ENCODE results near the gene ATF7IP.
"Not testable (repeated sequence)": the region's sequence is repeated elsewhere in the genome, so short reads cannot be mapped to it uniquely, and the experiment has no call there.

ATF7IP gene

GRCh38 chr12:14384783-14385638 is 19.5 kb downstream of the ATF7IP start:
- DNase-seq: no peak

DNA sequence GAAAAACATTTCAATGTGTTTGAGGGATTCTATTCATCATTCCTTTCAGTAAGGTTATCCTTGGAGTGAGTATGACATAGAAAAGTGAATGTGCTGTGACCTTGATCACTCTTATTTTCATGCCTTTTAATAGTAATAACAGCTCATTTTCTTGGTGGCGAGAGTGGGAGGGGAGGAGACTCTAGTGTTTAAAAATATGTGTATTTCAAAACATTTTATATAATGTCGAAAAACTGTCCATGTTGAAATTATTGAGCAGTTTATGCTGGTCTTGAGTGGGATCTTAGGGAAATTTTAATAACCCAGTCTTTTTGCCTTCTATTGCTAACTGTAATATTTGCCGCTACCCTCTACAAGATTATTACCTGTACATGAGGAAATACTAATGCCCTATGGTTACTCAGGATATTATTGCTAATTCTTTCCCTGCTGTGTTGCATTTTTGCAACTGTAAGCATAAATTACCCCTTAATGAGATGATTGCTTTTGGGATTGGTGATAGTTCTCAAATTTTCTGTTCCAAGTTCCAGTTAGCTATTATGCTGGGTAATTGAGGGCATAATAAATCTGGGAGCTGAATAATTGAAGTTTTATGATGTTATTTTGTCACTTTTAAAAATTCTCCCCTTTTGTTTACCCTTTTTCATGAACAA is 21.9 kb downstream of the ATF7IP start:
- no peak for DNase-seq

- no peak for DNase-seq
Measured at GRCh38 chr12:14390449-14390848, 25.0 kb downstream of the ATF7IP start.

DNA sequence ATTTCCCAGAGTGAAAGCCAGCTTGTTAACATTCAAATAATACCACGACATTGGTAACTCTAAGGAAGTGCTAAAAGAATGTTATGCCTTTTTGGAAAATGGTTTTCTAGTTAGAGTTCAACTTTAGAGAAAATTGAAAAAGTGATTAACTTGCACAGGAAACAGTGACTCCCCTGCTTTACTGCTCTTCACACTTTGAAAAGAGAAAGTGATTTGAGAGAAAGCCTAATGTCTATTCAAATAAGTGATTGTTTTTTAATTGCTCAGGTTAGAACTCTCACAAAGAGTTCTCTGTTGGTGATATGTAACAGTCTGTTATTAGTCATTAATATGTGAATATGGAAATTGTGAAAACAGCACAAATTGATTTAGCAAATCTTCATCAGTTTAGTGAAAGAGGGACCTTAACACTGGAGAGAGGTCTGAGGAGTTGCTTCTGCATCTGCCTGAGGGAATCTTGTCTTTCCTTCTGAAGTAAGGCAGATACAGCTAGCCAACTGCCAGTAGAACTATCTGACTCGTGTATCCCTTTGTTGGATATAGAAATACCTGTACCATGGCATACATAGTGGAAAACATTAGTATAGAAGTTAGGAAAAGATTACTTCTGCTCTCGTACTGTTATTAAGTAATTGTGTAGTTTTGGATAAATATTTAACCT is 25.5 kb downstream of the ATF7IP start:
- DNase-seq: no peak

DNA sequence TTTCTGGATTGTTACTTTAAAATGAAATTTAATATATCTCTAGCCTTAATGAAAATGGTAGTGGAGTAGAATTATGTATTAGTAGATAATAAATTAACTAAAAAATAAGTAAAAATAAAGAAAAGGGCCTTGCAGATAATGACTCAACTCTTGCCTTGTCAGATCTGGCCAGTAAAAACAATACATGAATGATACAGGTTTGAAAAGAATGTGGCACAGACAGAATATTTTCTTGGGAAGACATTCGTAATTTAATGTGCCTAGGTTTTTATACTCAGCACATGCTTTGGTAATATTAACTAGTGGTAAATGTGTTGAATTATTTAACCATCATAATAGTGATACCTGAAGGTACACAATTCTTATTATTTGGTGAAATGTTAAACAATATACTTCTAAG is 28.3 kb downstream of the ATF7IP start:
- DNase-seq: no peak

DNA sequence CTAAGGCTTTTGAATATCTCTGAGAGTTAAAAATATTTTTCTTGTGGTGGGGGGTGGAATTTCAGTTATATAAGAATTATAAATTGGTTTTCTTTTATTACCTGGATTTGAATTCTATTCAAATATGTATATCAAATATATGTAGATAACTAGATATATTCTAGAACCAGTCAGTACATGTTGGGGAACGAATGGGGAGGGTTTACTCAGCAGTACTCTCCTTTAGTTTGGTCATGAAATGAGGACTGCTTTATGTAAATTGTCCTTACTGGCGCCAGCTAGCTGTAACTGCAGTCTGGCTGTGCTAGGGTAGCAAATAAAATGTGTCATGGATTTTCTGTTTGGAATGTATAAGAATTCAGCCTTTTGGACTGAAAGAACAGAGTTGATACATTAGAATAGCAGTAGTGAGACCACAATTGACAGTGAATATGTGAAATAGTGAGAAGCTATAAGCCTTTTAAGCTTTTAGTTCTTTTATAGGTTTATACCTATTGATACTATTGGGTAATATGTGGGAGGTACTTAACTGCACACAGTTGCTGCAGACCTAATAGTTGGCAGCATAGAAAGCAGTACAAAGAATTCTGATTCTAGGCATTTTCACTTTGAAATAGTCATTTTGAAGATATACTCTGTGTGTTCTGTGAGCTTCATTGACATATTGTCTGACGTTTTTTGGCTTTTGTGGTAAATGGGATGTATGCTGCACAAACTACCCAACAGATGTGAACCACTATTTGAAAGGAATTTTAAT is 29.0 kb downstream of the ATF7IP start:
- no peak for DNase-seq

- no peak for DNase-seq
Measured at GRCh38 chr12:14395074-14395778, 29.7 kb downstream of the ATF7IP start.

GRCh38 chr12:14396071-14396470 is 30.6 kb downstream of the ATF7IP start:
- DNase-seq: no peak

DNA sequence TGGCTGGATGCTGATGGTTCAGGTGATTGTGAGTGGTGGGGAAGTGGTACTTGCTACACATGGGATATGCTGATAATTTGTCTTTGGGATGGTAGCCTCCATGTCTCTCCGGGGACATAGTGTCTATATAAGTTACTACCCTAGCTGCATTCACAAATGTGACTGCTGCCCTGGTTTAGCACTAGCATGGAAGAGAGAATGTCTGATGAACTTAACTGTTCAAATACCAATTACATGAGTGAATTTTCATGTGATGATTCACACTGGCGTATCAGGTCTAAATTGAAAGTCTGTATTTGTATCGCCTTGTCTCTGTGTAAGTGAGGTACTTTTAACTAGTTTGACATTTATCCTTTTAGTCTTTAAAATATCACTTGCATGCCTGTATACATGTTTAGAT is 34.4 kb downstream of the ATF7IP start:
- no peak for DNase-seq

DNA sequence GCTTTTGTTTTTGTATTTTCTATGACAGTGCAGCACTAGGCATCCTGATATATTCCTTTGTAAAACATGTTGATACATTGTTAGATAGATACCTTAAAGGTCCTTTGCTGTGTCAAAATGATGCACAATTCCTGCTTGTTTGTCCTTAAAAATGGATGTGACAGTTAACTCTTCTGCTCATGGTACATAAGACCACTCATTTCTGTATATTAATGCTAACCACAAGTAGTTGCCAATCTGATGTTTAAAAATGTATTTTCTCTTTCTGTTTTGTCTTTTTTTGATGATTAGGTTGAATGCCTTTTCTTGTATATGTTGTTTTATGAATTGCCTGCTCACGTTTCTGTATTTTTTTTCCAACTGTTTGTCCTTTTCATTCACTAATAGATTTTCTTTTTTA is 35.1 kb downstream of the ATF7IP start:
- DNase-seq: no peak

GRCh38 chr12:14401267-14401666 is 35.8 kb downstream of the ATF7IP start:
- DNase-seq: not testable (repeated sequence)

DNA sequence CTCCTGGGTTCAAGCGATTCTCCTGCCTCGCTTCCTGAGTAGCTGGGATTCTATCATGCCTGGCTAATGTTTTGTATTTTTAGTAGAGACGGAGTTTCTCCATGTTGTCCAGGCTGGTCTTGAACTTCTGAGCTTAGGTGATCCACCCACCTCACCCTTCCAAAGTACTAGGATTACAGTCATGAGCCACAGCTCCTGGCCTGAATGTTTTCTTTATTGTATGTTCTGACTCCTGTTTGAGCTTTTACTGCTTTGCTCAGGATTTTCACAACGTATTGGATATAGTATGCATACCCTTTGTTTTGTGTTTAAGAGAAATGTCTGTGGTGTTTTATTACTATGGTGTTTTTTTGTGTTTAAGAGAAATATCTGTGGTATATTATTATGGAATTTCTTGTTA is 37.2 kb downstream of the ATF7IP start:
- no peak for DNase-seq

DNA sequence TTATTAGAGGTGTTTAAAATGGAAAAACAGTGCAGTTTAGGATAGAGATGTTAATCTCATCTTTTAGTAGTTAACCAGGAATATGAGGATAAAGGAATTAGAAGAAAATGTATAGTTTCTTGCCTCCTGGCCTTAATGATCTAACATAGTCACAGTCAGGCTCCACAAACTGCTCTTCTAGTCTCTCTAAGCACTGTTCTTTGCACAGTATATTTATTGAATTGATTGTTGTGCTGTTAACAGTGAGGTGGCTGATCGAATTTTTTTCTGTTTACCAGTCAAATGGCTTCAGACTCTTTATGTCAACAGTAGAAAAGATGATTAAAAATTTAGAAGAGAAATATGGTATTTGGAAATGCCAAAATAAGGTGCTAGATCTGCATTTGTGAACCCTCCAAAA is 37.8 kb downstream of the ATF7IP start:
- DNase-seq: no peak

- no peak for DNase-seq
Measured at GRCh38 chr12:14403711-14404196, 38.3 kb downstream of the ATF7IP start.

DNA sequence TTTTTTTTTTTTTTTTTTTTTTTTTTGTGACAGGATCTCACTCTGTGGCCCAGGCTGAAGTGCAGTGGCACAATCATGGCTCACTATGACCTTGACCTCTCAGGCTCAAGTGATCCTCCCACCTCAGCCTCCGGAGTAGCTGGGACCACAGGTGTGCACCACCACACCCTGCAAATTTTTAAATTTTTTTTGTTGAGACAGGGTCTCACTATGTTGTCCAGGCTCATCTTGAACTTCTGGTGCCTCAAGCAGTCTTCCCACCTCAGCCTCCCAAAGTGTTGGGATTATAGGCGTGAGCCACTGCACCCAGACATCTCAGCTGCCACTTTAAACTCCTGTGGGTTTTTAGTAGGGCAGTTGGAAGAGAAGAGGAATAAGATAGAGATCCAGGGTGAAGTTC is 39.9 kb downstream of the ATF7IP start:
- not testable (repeated sequence) for DNase-seq

GRCh38 chr12:14408208-14408607 is 42.7 kb downstream of the ATF7IP start:
- DNase-seq: no peak

- no peak for DNase-seq
Measured at GRCh38 chr12:14410177-14410576, 44.7 kb downstream of the ATF7IP start.

DNA sequence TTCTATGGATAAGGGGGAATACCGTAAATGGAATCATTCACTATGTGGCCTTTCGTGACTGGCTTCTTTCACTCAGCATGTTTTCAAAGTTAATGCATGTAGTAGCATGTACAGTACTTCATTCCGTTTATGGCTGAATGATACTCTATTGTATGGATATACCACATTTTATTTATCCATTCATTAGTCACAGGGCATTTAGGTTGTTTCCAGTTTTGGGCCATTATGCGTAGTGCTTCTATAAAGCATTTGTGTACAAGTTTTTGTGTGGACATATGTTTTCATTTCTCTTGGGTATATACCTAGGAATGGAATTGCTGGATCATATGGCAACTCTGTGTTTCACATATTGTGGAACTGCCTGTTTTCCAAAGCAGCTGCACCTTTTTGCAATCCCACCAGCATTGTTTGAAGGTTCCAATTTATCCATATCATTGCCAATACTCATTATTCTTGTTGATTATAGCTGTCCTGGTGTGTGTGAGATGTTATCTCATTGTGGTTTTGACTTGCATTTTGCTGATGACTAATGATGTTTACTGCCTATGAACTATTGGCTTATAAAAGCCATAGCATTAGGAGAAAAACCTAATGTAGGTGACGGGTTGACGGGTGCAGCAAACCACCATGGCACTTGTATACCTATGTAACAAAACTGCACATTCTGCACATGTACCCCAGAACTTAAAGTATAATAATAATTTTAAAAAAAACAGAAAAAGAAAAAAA is 45.5 kb downstream of the ATF7IP start:
- no peak for DNase-seq

DNA sequence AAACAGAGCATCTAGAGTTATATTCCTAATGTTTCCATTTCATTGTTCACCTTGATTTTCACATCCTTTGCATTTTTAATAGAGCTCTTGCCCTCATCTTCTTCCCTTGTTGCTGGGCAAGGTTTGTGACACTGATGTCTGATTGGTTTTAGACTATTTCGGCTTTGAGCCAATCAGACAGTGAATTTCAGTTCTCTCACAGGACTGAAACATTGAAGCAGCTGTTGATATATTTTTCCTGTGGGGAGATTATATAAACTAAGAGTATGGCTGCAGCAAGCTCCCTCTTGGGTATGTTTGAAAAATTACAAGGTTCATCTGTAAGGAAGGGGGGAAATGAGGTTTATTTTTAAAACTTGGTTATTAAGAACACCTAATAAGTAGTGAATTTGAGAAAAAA is 51.2 kb downstream of the ATF7IP start:
- DNase-seq: no peak

- DNase-seq: no peak
Measured at GRCh38 chr12:14417715-14418114, 52.2 kb downstream of the ATF7IP start.

GRCh38 chr12:14418451-14418890 is 53.0 kb downstream of the ATF7IP start:
- DNase-seq: no peak
